NCI-H748 treated with DMSO at 0.1 percent for 48 hours (cell line): Measurements from ENCODE around the gene RTCA.
A peak's percentile ranks its signal among the peaks of the same experiment; 100 is the strongest.
"Not testable (repeated sequence)": the region's sequence is repeated elsewhere in the genome, so short reads cannot be mapped to it uniquely, and the experiment has no call there.

Experiments used
- DNase-seq: peaks from one replicate; lab custom pipeline; 2025; lab: John Stamatoyannopoulos, UW

The RTCA gene

GRCh38 chr1:100265931-100266740 lies at the start of gene RTCA:
RTCA (plus strand) TSS chr1:100266216; CDS start chr1:100266376, 160 bp downstream.
- DNase-seq, result peak; percentile 88

GRCh38 chr1:100217834-100218233 lies 48.2 kb upstream of the RTCA start:
- no peak for DNase-seq

DNA sequence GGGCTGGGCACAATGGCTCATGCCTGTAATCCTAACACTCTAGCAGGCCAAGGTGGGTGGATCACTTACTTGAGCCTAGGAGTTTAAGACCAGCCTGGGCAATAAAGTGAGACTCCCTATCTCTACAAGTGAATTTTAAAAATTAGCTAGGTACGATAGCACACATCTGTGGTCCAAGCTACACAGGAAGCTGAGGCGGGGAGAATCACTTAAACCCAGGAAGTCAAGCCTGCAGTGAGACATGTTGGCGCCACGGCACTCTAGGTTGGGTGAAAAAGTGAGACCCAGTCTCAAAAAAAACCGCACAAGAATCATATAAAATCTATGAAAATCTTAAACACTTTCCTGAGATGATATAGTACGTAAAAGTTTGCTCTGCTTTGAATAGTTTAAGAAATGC lies 46.6 kb upstream of the RTCA start:
- DNase-seq, result no peak

GRCh38 chr1:100219883-100220282 lies 46.1 kb upstream of the RTCA start:
- DNase-seq, result no peak

DNA sequence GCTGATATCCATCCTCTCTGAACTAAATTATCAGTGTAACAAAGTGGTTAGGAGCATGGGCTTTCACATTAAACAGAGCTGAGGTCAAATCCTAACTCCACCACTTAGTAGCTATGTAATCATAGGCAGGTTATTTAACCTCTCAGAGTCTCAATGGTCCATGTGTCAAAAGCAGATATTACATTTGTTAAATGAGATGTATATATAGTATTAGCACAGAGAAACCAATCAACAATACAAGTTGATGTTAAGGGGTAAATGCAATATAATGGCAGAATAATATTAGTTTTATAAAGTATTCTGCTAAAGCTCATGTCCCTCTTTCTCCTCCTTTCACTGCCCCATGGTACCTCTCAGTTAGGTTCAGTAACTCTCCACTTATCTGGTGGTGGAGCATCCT lies 43.6 kb upstream of the RTCA start:
- DNase-seq, result no peak

- DNase-seq, result no peak
Observed at GRCh38 chr1:100229681-100230443, 36.2 kb upstream of the RTCA start.

GRCh38 chr1:100230765-100231164 lies 35.3 kb upstream of the RTCA start:
- DNase-seq, result no peak

DNA sequence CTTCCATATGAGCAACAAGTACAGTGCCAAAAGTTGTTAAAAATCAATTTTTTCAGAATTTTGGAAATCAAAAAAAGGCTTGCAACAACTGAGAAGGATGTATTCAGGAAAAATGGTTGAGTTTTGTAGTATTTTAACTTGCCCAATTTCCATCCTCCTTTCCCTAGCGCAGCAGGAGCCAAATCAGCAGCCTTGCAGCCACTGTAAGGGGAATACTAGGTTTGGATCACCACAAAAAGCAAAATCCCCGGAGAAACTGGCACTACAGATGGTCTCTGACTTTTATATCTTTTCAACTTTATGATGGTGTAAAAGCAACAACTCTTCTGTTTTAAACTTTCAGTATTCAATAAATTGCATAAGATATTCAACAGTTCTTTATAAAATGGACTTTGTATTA lies 34.3 kb upstream of the RTCA start:
- DNase-seq, result no peak

GRCh38 chr1:100232156-100232555 lies 33.9 kb upstream of the RTCA start:
- DNase-seq, result no peak

GRCh38 chr1:100233566-100233965 lies 32.5 kb upstream of the RTCA start:
- not testable (repeated sequence) for DNase-seq

- no peak for DNase-seq
Observed at GRCh38 chr1:100234432-100234831, 31.6 kb upstream of the RTCA start.

GRCh38 chr1:100237091-100237490 lies 28.9 kb upstream of the RTCA start:
- DNase-seq, result no peak

- no peak for DNase-seq
Observed at GRCh38 chr1:100239961-100240360, 26.1 kb upstream of the RTCA start.

DNA sequence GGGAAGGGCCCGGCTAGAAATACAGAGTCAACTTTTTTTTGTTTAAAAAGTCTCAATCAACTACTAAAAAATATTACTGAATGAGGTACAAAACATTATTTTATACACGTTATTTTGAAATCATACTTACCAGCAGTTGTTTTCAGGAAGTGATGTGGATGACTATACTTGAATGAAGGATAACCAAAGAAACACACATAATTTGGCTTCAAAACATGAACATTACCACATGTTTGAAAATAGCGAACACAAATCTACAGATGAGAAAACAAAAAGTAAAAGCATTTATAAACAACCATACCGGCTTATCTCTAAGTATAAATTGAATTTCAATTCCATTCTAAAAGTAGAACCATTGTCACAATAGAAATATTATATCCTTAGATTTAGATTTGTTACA lies 25.4 kb upstream of the RTCA start:
- DNase-seq, result no peak

GRCh38 chr1:100246738-100247137 lies 19.3 kb upstream of the RTCA start:
- no peak for DNase-seq

DNA sequence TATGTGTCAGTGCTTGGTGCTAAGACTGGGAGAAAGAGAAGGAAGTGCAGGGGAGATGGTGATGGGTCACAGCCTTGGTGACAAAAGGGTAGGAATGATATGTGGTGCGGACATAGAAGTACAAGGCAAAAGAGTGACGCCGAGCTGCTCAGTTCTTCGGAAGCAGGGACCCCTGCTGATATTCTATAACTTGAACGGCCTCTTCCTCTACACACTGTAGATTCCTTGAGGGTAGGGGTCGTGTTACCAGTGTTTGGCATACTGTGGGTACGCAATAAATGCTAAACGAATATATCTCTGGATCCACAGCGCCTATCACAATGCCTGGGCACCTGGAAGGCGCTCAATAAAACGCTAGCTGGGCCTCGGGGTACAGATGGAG lies 16.9 kb upstream of the RTCA start:
- DNase-seq, result no peak

DNA sequence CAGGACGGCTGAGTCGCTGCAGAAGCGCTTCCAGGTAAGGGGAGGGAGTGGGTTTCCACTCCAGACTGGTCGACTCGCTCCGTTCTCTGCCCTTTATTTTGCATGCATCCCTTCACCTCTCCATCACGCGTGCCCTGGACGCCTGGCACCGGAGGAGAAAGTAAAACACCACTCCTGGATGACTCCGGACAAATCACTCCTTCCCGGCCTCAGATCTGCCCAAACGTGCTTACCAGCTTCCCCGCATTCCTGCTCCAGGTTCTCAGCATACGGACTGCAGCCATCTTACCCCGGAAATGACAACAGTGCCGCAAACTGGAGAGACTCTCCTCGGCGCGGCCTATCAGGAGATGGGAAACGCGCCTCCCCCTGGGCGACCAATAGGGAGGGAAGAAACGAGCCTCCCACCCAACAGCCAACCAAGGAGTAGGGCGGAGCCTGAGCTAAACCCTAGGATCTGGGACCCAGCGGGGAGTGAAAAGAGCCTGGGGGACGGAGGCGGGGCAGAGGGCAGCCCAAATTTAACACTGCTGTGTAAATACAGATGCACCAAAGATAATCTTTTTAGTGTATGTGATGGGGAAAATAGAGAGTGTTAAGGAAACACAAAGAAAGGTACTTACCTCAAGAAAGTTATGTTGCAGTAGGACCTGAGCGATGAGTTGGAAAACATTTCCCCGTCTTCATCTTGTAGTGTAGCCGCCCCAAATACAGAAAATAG lies 16.3 kb upstream of the RTCA start, which contains the start of gene DBT:
TSS of gene DBT (minus strand) at position 298 of the 721 bp plus-strand sequence. CDS start at position 284, 14 bp downstream.
- DNase-seq, result peak; percentile 91

DNA sequence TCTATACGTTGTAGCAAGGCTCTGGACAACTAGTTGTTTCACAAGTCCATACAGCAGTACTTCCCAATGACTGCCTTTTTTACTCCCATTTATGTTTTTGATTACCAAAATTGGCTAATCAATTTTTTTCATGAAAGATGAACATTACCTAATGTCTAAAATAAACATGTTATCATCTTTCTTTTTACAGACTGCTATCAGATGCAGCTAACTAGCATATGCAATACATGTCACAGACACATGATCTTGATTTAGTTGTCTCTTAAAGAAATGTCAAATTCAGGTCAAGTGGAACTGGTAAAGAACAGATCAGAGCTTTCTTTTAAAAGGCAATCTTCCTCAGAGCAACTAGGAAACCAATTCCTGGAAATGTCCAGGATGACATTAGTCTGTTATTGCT lies 15.8 kb upstream of the RTCA start:
- no peak for DNase-seq

GRCh38 chr1:100250807-100251206 lies 15.2 kb upstream of the RTCA start:
- DNase-seq, result no peak

- DNase-seq, result no peak
Observed at GRCh38 chr1:100252901-100253300, 13.1 kb upstream of the RTCA start.

DNA sequence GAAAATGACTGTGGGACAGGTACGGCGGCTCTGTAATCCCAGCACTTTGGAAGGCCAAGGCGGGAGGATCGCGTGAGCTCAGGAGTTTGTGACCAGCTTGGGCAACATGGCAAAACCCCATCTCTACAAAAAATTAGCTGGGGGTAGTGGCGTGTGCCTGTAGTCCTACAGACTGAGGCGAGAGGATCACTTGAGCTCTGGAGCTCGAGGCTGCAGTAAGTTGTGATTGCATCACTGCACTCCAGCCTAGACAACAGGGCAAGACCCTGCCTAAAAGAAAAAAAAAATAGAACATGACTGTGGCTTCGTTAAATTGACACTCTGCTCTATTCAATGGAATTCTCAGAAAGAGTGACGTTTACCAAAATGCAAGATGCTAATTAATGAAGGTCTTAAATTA lies 12.5 kb upstream of the RTCA start:
- DNase-seq, result no peak

DNA sequence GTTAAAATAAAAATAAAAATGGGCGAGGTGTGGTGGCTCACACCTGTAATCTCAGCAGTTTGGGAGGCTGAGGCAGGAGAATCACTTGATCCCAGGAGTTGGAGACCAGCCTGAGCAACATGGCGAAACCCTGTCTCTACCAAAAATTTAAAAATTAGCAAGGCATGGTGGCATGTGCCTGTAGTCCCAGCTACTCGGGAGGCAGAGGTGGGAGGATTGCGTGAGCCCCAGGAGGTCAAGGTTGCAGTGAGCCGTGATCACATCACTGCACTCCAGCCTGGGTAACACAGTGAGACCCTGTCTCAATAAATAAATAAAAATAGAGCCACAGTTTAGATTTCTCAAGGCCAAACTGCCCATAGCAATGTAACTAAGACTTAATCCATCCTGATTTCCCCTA lies 9.7 kb upstream of the RTCA start:
- DNase-seq, result not testable (repeated sequence)

GRCh38 chr1:100258427-100258826 lies 7.6 kb upstream of the RTCA start:
- DNase-seq, result not testable (repeated sequence)
